ENCODE results near the gene NUDT1.

Gene NUDT1

GRCh38 chr7:2241580-2242540 lies at the start of gene NUDT1, which contains the start of gene MRM2:
TSS of gene NUDT1 (plus strand) at chr7:2242226. CDS start at chr7:2244575, 2,349 bp downstream.
TSS of gene MRM2 (minus strand) at chr7:2242205. CDS start at chr7:2242169, 36 bp downstream.
- peak within 1 kb of the TSS; percentile 89 for H3K4me3 ChIP-seq (ENCODE audit: low read depth, low read length)
- peak; percentile 18 for DNase-seq (ENCODE audit: low read depth)

- no peak for DNase-seq (ENCODE audit: low read depth)
- H3K4me3 ChIP-seq (ENCODE audit: low read depth, low read length): no peak overlapping the region
These were observed 49.0 kb upstream of the NUDT1 start for GRCh38 chr7:2192831-2193534.

GRCh38 chr7:2193575-2194305 lies 48.3 kb upstream of the NUDT1 start:
- no peak for DNase-seq (ENCODE audit: low read depth)
- H3K4me3 ChIP-seq (ENCODE audit: low read depth, low read length): no peak overlapping the region

- H3K4me3 ChIP-seq (ENCODE audit: low read depth, low read length): no peak overlapping the region
- no peak for DNase-seq (ENCODE audit: low read depth)
These were observed 46.4 kb upstream of the NUDT1 start for GRCh38 chr7:2195400-2196246.

GRCh38 chr7:2196381-2197378 lies 45.3 kb upstream of the NUDT1 start:
- H3K4me3 ChIP-seq (ENCODE audit: low read depth, low read length): no peak overlapping the region
- no peak for DNase-seq (ENCODE audit: low read depth)

- no peak overlapping the region for H3K4me3 ChIP-seq (ENCODE audit: low read depth, low read length)
- DNase-seq (ENCODE audit: low read depth): no peak
These were observed 44.4 kb upstream of the NUDT1 start for GRCh38 chr7:2197436-2198155.

- no peak for DNase-seq (ENCODE audit: low read depth)
These were observed 43.8 kb upstream of the NUDT1 start for GRCh38 chr7:2198206-2198605.

GRCh38 chr7:2198760-2199159 lies 43.3 kb upstream of the NUDT1 start:
- no peak for DNase-seq (ENCODE audit: low read depth)
- no peak overlapping the region for H3K4me3 ChIP-seq (ENCODE audit: low read depth, low read length)

More at GRCh38 chr7:2198206-2198605, 43.8 kb upstream of the NUDT1 start:
- H3K4me3 ChIP-seq (ENCODE audit: low read depth, low read length): no peak overlapping the region

- DNase-seq (ENCODE audit: low read depth): no peak
- no peak overlapping the region for H3K4me3 ChIP-seq (ENCODE audit: low read depth, low read length)
These were observed 42.5 kb upstream of the NUDT1 start for GRCh38 chr7:2199528-2199927.

GRCh38 chr7:2199956-2200583 lies 42.0 kb upstream of the NUDT1 start:
- no peak overlapping the region for H3K4me3 ChIP-seq (ENCODE audit: low read depth, low read length)

GRCh38 chr7:2200584-2200980 lies 41.4 kb upstream of the NUDT1 start:
- no peak overlapping the region for H3K4me3 ChIP-seq (ENCODE audit: low read depth, low read length)
- no peak for DNase-seq (ENCODE audit: low read depth)

More at GRCh38 chr7:2199956-2200583, 42.0 kb upstream of the NUDT1 start:
- no peak for DNase-seq (ENCODE audit: low read depth)

GRCh38 chr7:2201128-2201527 lies 40.9 kb upstream of the NUDT1 start:
- H3K4me3 ChIP-seq (ENCODE audit: low read depth, low read length): no peak overlapping the region
- DNase-seq (ENCODE audit: low read depth): no peak

- DNase-seq (ENCODE audit: low read depth): no peak
- no peak overlapping the region for H3K4me3 ChIP-seq (ENCODE audit: low read depth, low read length)
These were observed 40.2 kb upstream of the NUDT1 start for GRCh38 chr7:2201686-2202360.

- DNase-seq (ENCODE audit: low read depth): no peak
- H3K4me3 ChIP-seq (ENCODE audit: low read depth, low read length): no peak overlapping the region
These were observed 39.7 kb upstream of the NUDT1 start for GRCh38 chr7:2202361-2202761.

- H3K4me3 ChIP-seq (ENCODE audit: low read depth, low read length): no peak overlapping the region
- DNase-seq (ENCODE audit: low read depth): no peak
These were observed 38.9 kb upstream of the NUDT1 start for GRCh38 chr7:2202901-2203765.
